ENCODE results near the gene CAMKK2.
"Not testable (repeated sequence)": the region's sequence is repeated elsewhere in the genome, so short reads cannot be mapped to it uniquely, and the experiment has no call there.

The CAMKK2 gene

DNA sequence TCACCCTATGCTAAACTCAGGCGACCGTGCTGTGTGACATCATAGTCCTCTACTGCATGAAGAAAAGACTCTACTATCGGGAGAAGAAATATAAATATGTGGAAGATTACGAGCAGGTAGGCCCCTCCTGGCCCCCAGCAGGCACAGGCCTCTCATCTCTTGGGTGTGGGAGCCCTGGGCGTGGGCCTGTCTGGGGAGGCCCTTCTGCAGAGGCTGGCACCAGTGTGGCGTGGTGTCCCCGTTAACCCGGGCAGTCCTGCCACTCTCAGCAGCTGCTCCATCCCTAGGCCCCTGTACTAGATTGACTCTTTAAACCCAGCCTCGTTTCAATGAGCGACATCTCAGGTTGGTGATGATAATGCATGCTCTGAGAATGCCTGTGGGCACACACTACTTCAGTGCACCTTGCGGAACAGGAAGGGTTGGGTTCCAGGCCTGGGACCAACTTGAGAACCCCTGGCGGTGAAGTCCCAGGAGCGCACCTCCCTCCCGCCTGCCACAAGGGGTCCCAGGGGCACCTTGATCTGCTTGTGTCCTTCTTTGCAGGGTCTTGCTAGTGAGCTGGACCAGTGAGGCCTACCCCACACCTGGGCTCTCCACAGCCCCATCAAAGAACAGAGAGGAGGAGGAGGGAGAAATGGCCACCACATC lies 63.4 kb downstream of the CAMKK2 start:
- ChIA-PET POLR2A (no interaction called here), CTCF (interaction anchor here (0.6 kb wide), 1 partner anchor 10 kb away, joined by 3 read pairs; no protein-coding TSS in a partner anchor)
- TF ChIP-seq, protein P1, sequence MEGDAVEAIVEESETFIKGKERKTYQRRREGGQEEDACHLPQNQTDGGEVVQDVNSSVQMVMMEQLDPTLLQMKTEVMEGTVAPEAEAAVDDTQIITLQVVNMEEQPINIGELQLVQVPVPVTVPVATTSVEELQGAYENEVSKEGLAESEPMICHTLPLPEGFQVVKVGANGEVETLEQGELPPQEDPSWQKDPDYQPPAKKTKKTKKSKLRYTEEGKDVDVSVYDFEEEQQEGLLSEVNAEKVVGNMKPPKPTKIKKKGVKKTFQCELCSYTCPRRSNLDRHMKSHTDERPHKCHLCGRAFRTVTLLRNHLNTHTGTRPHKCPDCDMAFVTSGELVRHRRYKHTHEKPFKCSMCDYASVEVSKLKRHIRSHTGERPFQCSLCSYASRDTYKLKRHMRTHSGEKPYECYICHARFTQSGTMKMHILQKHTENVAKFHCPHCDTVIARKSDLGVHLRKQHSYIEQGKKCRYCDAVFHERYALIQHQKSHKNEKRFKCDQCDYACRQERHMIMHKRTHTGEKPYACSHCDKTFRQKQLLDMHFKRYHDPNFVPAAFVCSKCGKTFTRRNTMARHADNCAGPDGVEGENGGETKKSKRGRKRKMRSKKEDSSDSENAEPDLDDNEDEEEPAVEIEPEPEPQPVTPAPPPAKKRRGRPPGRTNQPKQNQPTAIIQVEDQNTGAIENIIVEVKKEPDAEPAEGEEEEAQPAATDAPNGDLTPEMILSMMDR (IDR thresholded peaks at IDR 0.05; ENCODE audit: insufficient read depth, low read length, missing control alignments): no peak
- H3K4me3 ChIP-seq (ENCODE audit: low read depth, low read length): no peak overlapping the region
- DNase-seq (ENCODE audit: low read depth, low spot score): no peak

DNA sequence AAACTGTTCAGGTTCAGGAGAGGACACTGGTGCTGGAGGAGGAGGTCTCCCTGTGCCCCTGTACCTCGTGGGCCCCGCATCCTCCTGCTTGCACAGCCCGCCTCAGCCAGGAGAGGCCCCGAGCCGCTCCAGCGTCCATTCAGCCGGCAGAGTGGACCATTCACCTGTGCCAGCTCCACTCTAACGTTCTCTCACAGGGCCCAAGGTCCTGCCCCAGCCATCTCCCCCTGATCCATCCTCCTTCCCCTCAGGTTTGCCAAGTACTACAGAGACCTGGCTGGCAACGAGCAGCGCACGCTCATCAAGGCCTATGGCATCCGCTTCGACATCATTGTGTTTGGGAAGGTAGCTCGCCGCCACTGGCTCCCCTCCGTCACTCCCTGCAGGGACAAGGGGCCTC lies 64.3 kb downstream of the CAMKK2 start:
- no peak for DNase-seq (ENCODE audit: low read depth, low spot score)
- CTCF ChIA-PET: interaction anchor here (3.5 kb wide), 1 partner anchor 8 kb away, joined by 60 read pairs; no protein-coding TSS in a partner anchor
- H3K4me3 ChIP-seq (ENCODE audit: low read depth, low read length): no peak overlapping the region
- TF ChIP-seq, protein P1 (IDR thresholded peaks at IDR 0.05; ENCODE audit: insufficient read depth, low read length, missing control alignments): no peak
- POLR2A ChIA-PET: no interaction called here

DNA sequence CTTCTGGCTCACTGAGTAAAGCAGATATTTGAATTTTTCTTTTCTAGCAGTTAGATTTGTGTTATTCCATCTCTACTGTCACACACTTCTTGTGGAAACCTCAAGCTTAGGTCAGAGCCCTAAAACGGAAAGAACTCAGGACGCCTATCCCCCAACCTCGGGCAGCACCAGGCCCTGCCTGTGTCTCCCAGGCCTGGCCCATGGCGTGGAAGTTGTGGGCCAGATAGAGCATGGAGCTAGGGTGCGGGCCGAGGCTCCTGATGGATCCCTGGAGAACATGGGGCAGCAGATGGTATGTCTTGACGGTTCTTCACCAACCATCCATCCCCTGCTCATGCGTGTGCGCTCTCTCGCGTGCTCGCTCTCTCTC lies 66.0 kb downstream of the CAMKK2 start:
- CTCF ChIA-PET: interaction anchor here (0.7 to 3.5 kb wide), 14 partner anchors 10 to 648 kb away, joined by 3 to 60 read pairs (median 4); no protein-coding TSS in a partner anchor
- POLR2A ChIA-PET: no interaction called here
- TF ChIP-seq, protein P1 (IDR thresholded peaks at IDR 0.05; ENCODE audit: insufficient read depth, low read length, missing control alignments): no peak

DNA sequence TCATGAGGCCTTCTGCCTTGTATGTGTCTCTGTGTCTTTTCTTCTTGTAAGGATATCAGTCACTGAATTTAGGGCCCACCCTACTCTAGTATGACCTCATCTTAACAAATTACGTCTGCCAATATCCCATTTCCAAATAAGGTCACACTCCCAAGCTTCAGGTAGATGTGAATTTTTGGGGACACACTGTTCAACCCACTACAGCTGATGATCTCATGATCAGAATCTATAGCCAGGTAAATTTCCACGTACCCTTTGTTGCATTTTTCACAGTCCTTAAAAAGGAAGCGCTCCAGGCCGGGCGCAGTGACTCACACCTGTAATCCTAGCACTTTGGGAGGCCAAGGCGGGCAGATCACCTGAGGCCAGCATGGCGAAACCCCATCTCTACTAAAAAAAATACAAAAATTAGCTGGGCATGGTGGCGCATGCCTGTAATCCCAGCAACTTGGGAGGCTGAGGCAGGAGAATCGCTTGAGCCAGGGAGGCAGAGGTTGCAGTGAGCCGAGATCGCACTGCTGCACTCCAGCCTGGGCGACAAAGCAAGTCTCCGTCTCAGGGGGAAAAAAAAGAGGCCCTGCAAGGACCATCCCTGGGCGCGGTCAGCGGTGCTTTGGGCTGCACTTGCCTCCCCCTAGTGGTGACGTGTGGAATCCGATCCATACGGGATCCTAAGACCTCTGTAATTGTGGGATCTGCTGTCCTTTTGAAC lies 66.5 kb downstream of the CAMKK2 start:
- CTCF ChIA-PET: interaction anchor here (1.0 to 3.5 kb wide), 14 partner anchors 10 to 224 kb away, joined by 3 to 60 read pairs (median 5); no protein-coding TSS in a partner anchor
- H3K4me3 ChIP-seq (ENCODE audit: low read depth, low read length); DNase-seq (ENCODE audit: low read depth, low spot score); POLR2A ChIA-PET: not testable (repeated sequence)
- TF ChIP-seq, protein P1 (IDR thresholded peaks at IDR 0.05; ENCODE audit: insufficient read depth, low read length, missing control alignments): peak; percentile 91

More for the DNA sequence above, 66.0 kb downstream of the CAMKK2 start:
- H3K4me3 ChIP-seq (ENCODE audit: low read depth, low read length): no peak overlapping the region
- DNase-seq (ENCODE audit: low read depth, low spot score): no peak

DNA sequence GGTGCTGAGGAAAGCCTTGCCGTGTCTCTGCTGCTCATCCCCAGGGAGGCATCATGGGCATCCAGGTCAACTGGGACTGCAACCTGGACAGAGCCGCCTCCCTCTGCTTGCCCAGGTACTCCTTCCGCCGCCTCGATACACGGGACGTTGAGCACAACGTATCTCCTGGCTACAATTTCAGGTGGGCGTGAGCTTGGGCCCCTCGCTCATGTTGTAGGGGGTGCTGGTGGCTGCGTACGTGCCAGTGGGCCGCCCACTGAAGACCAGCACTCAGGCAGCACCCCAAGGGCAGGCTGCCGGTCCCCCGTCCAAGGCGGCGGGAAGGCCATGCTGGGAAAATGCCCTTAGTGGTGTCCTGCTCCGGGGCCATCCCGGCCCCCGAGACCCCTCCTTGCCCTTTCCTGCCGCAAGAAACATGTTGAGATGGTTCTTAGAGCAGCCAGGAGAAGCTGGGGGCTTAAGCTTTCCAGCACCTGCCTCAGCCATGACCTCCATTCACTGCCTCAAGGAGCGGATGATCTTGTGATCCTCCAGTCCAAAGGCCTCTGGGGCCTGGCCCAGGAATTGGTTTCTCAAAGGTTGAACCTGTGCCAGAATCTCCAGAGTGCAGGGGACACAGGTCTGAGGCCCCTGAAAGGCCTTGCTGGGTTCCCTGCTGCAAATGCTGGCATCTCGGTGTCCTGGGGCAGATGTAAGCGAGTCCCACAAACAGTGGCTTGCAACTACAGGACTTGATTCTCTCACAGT lies 67.4 kb downstream of the CAMKK2 start:
- no peak overlapping the region for H3K4me3 ChIP-seq (ENCODE audit: low read depth, low read length)
- TF ChIP-seq, protein P1 (IDR thresholded peaks at IDR 0.05; ENCODE audit: insufficient read depth, low read length, missing control alignments): no peak
- ChIA-PET POLR2A (no interaction called here), CTCF (interaction anchor here (1.0 to 3.5 kb wide), 7 partner anchors 11 to 224 kb away, joined by 3 to 60 read pairs (median 7); no protein-coding TSS in a partner anchor)
- DNase-seq (ENCODE audit: low read depth, low spot score): no peak

Data from AG04449 (cell line).